RWPE2 (cell line): ENCODE results near the gene DCAF17.

ENCODE experiments used
- ATAC-seq: fragments of 200-7000 bp; cut with Tn5 transposase; 3 replicates; pipeline ENCODE4 v1.9.1; 2021; ENCODE audit warnings: low read depth
- DNase-seq: peaks from one replicate; pipeline ENCODE4 v3.0.0-alpha.2; 2020; ENCODE audit warnings: low spot score
- H3K27ac ChIP-seq: fragments of 450-650 bp; 2 replicates; pipeline ENCODE4 v1.5.1; 2017; ENCODE audit warnings: mild to moderate bottlenecking; ENCODE audit not compliant: poor library complexity, severe bottlenecking
- H3K27me3 ChIP-seq: fragments of 250-450 bp; sonication (Bioruptor Pico); 2 replicates; pipeline ENCODE4 v1.5.1; 2021; ENCODE audit warnings: mild to moderate bottlenecking, moderate library complexity; ENCODE audit not compliant: insufficient read depth, poor library complexity, severe bottlenecking
- H3K36me3 ChIP-seq: fragments of 250-450 bp; sonication (Bioruptor Pico); 2 replicates; pipeline ENCODE4 v1.5.1; 2020; ENCODE audit warnings: low read depth, mild to moderate bottlenecking, moderate library complexity
- H3K4me1 ChIP-seq: fragments of 250-450 bp; sonication (Bioruptor Pico); 2 replicates; pipeline ENCODE4 v1.5.1; 2021; ENCODE audit warnings: mild to moderate bottlenecking, moderate library complexity; ENCODE audit not compliant: insufficient read depth, poor library complexity, severe bottlenecking
- H3K4me3 ChIP-seq: fragments of 250-450 bp; sonication (Bioruptor Pico); 2 replicates; pipeline ENCODE4 v1.5.1; 2021; ENCODE audit warnings: mild to moderate bottlenecking, moderate library complexity; ENCODE audit not compliant: severe bottlenecking
- H3K9me3 ChIP-seq: fragments of 250-450 bp; sonication (Bioruptor Pico); 2 replicates; pipeline ENCODE4 v1.5.1; 2021; ENCODE audit warnings: mild to moderate bottlenecking, moderate library complexity; ENCODE audit not compliant: severe bottlenecking
- TF ChIP-seq, protein P1 (sequence below): fragments of 450-650 bp; IDR thresholded peaks from one replicate; pipeline ENCODE4 v1.5.1; 2017; ENCODE audit warnings: mild to moderate bottlenecking, moderate library complexity; ENCODE audit not compliant: poor library complexity, severe bottlenecking

The DCAF17 gene

GRCh38 chr2:171400395-171400794 lies 33.6 kb upstream of the DCAF17 start:
- H3K27me3 ChIP-seq, result no peaks in the 10 kb centered on the region
- peaks cover 3% of the 10 kb centered on the region for H3K36me3 ChIP-seq
- TF ChIP-seq, protein P1, sequence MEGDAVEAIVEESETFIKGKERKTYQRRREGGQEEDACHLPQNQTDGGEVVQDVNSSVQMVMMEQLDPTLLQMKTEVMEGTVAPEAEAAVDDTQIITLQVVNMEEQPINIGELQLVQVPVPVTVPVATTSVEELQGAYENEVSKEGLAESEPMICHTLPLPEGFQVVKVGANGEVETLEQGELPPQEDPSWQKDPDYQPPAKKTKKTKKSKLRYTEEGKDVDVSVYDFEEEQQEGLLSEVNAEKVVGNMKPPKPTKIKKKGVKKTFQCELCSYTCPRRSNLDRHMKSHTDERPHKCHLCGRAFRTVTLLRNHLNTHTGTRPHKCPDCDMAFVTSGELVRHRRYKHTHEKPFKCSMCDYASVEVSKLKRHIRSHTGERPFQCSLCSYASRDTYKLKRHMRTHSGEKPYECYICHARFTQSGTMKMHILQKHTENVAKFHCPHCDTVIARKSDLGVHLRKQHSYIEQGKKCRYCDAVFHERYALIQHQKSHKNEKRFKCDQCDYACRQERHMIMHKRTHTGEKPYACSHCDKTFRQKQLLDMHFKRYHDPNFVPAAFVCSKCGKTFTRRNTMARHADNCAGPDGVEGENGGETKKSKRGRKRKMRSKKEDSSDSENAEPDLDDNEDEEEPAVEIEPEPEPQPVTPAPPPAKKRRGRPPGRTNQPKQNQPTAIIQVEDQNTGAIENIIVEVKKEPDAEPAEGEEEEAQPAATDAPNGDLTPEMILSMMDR, result no peak
- H3K4me3 ChIP-seq, result no peak overlapping the region
- H3K27ac ChIP-seq, result no peak overlapping the region
- ATAC-seq, result no peak
- peaks cover 23% of the 10 kb centered on the region for H3K4me1 ChIP-seq
- peaks cover 9% of the 10 kb centered on the region for H3K9me3 ChIP-seq
- DNase-seq, result no peak

DNA sequence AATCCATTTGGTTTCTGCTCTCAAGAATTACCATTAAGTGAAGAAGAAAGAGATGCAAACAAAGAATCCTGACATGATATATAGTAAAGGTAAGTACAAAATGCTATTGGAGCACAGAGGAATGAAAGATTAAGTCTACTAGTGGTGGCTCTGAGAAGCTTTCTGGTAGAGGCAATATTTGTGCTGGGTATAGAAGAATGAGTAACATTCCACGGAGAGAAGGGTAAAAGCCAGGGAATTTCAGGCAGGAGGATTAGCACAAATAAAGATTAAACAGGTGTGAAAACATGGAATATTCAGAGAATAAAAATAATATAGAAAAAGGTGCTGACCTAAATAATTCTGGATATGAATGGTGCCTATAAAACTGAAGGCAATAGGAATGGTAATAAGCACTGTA lies 32.1 kb upstream of the DCAF17 start:
- ATAC-seq, result no peak
- TF ChIP-seq, protein P1, result no peak
- peaks cover 23% of the 10 kb centered on the region for H3K4me1 ChIP-seq

GRCh38 chr2:171402906-171403580 lies 31.0 kb upstream of the DCAF17 start:
- no peak overlapping the region for H3K4me3 ChIP-seq
- DNase-seq, result no peak
- TF ChIP-seq, protein P1, result no peak
- peaks cover 3% of the 10 kb centered on the region for H3K36me3 ChIP-seq
- no peaks in the 10 kb centered on the region for H3K27me3 ChIP-seq
- peak overlapping the region; percentile 79 for H3K27ac ChIP-seq
- H3K4me1 ChIP-seq, result peaks cover 23% of the 10 kb centered on the region
- peaks cover 9% of the 10 kb centered on the region for H3K9me3 ChIP-seq
- peak; percentile 29; the same call in 1 of the 3 replicates for ATAC-seq

More for the DNA sequence above, 32.1 kb upstream of the DCAF17 start:
- Histone ChIP-seq H3K27ac (no peak overlapping the region), H3K36me3 (peaks cover 3% of the 10 kb centered on the region), H3K9me3 (peaks cover 9% of the 10 kb centered on the region), H3K27me3 (no peaks in the 10 kb centered on the region), H3K4me3 (no peak overlapping the region)
- DNase-seq, result no peak

DNA sequence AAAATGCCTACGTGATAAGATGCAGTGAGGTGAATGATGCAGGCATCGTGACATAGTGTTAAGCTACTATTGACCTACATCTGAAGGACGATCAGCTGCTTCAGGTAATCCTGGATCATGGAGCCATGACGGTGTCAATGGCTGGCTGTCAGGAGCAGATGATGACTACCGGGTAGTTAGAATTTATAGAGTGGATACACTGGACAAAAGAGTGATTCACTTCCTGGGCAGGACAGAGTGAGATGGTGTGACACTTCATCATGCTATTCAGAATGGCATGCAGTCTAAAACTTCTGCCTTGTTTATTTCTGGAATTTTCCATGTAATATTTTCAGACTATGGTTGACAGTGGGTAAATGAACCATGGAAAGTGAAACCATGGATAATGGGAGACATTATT lies 29.8 kb upstream of the DCAF17 start:
- Histone ChIP-seq H3K9me3 (peaks cover 9% of the 10 kb centered on the region), H3K36me3 (peaks cover 3% of the 10 kb centered on the region), H3K27ac (peak overlapping the region; percentile 79), H3K4me1 (peaks cover 27% of the 10 kb centered on the region), H3K27me3 (no peaks in the 10 kb centered on the region), H3K4me3 (no peak overlapping the region)
- ATAC-seq, result peak; percentile 98
- TF ChIP-seq, protein P1, result no peak
- no peak for DNase-seq

- H3K4me1 ChIP-seq, result peaks cover 32% of the 10 kb centered on the region
- TF ChIP-seq, protein P1, result no peak
- H3K4me3 ChIP-seq, result no peak overlapping the region
- H3K36me3 ChIP-seq, result peaks cover 3% of the 10 kb centered on the region
- no peaks in the 10 kb centered on the region for H3K27me3 ChIP-seq
- DNase-seq, result no peak
- peaks cover 9% of the 10 kb centered on the region for H3K9me3 ChIP-seq
- no peak for ATAC-seq
- H3K27ac ChIP-seq, result peak overlapping the region; percentile 79
These were observed 29.3 kb upstream of the DCAF17 start for GRCh38 chr2:171404719-171405118.
